Activated CD8-positive, alpha-beta T cell treated with anti-CD3 and anti-CD28 coated beads, Interleukin-2, amount 10 ng/mL, durations not matched to agents 7 days and 5 days (primary cell): Measurements from ENCODE around the gene MTCH1. TPM values are rescaled to one million over a fixed set of nuclear protein-coding genes. Genes with fewer than 3 reads are reported as not detected.

Experiments
- ATAC-seq: fragments of 150-1000 bp; cut with Tn5 transposase; one replicate; pipeline ENCODE4 v1.10.0; 2021; ENCODE audit warnings: moderate library complexity
- CTCF ChIA-PET: fragments of 350-600 bp; sonication (Branson Sonifier 250); formaldehyde crosslinking; loops from one replicate; lab custom pipeline; 2021; ENCODE audit warnings: antibody characterized with exemption; lab: Charles Lee
- POLR2A ChIA-PET: fragments of 350-600 bp; sonication (Branson Sonifier 250); formaldehyde crosslinking; loops from one replicate; lab custom pipeline; 2021; ENCODE audit warnings: antibody characterized with exemption; lab: Charles Lee
- DNase-seq: peaks from one replicate; pipeline ENCODE4 v3.0.0-alpha.2; 2020
- H3K27ac Mint-ChIP-seq: one replicate; pipeline ENCODE4 v1.8.0; 2021; ENCODE audit warnings: mild to moderate bottlenecking, mixed read lengths
- H3K27me3 Mint-ChIP-seq: one replicate; pipeline ENCODE4 v1.8.0; 2021; ENCODE audit warnings: low read depth, mixed read lengths
- H3K36me3 Mint-ChIP-seq: one replicate; pipeline ENCODE4 v1.8.0; 2021; ENCODE audit warnings: low read depth, mixed read lengths
- H3K4me1 Mint-ChIP-seq: one replicate; pipeline ENCODE4 v1.8.0; 2021; ENCODE audit warnings: low read depth, mixed read lengths
- H3K4me3 Mint-ChIP-seq: one replicate; pipeline ENCODE4 v1.8.0; 2021; ENCODE audit warnings: mild to moderate bottlenecking, mixed read lengths
- H3K9me3 Mint-ChIP-seq: one replicate; pipeline ENCODE4 v1.8.0; 2022; ENCODE audit warnings: mixed read lengths; ENCODE audit not compliant: insufficient read depth
- total RNA-seq, 2 experiments: library from RNA; stranded (reverse); gene quantifications; one replicate each; pipeline ENCODE4 v1.2.3, GENCODE V29; 2021

MTCH1 gene
- total RNA-seq, 2 experiments from 2014 or later = 117 to 122 TPM

DNA sequence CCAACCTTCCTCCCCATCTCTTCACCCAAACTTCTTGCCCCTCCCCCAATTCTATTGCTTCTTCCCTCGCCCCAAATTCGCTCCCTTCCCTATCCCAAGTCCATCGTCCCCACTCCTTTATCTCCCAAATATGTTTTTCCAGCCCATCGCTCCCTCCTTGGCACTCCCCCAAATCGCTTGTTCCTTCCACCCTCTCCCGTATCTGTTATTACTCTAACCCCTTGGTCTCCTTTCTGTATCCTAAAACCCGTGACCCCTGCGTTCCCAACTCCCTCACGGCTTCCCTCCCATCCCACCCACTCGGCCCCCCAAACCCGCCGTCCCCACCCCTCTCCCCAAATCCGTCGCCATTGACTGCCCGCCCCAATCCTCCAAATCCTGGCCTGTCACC, 584 bp downstream of the MTCH1 start:
- no peak overlapping the region for H3K4me3 Mint-ChIP-seq
- peaks cover 30% of the 10 kb centered on the region for H3K4me1 Mint-ChIP-seq
- H3K27me3 Mint-ChIP-seq = peaks cover 7% of the 10 kb centered on the region
- POLR2A ChIA-PET = interaction anchor here (0.6 to 1.8 kb wide), 17 partner anchors 16 to 398 kb away, joined by 3 to 13 read pairs (median 6); partner anchors contain the start of genes C6orf89, CDKN1A, FGD2 and PPIL1
- DNase-seq (no peak), ATAC-seq (no peak)
- no peaks in the 10 kb centered on the region for H3K9me3 Mint-ChIP-seq
- CTCF ChIA-PET = interaction anchor here (0.6 to 4.9 kb wide), 9 partner anchors 21 to 223 kb away, joined by 3 to 42 read pairs (median 4); partner anchors contain the start of gene C6orf89
- peaks cover 12% of the 10 kb centered on the region for H3K36me3 Mint-ChIP-seq
- H3K27ac Mint-ChIP-seq = no peak overlapping the region

DNA sequence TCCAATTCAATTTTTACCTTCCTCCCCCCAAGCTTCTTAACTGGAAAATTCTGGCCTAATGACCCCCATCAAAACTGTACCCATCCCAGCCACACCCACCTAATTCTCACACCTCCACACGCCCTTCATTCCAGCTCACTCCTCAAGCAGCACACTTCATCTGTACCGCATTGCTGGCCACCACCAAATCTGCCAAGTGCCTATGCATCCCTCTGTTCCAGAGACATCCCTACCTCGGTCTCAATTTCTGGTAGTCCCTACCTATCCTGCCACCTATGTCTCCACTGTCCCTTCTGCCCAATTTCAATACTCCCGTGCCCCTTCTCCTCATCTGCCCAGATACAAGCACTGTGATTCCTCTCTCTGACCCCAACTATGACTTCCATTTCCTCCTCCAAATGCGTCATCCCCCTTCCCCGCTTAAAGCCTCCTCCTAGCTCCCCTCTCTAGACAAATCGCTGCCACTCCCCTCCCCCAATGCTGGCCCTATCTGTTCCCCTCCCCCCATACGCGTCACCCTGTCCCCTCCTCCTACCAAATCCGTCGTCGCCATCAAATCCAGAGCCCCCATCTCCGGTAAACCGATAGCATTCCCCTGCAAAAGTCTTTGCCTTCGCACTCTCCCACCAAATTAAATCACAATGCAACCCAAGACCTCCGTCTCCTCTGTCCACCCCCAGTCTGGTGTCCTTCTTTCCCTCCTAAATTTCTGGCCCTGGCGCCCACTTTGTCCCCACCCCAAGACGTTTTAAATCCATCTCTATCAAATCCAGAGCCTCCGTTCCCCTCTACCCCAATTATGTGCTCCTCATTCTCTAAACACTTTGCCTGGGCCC, 1.2 kb downstream of the MTCH1 start:
- Mint-ChIP-seq H3K27me3 (peaks cover 7% of the 10 kb centered on the region), H3K36me3 (peaks cover 14% of the 10 kb centered on the region), H3K4me1 (peaks cover 35% of the 10 kb centered on the region), H3K27ac (no peak overlapping the region), H3K9me3 (no peaks in the 10 kb centered on the region), H3K4me3 (no peak overlapping the region)
- POLR2A ChIA-PET = interaction anchor here (0.6 to 1.8 kb wide), 13 partner anchors 14 to 273 kb away, joined by 3 to 13 read pairs (median 5); partner anchors contain the start of genes C6orf89, PPIL1, TBC1D22B and TMEM217
- ATAC-seq (no peak), DNase-seq (peak; percentile 67)
- CTCF ChIA-PET = interaction anchor here (0.8 to 4.9 kb wide), 5 partner anchors 22 to 226 kb away, joined by 3 to 42 read pairs (median 4); partner anchors contain the start of gene C6orf89

DNA sequence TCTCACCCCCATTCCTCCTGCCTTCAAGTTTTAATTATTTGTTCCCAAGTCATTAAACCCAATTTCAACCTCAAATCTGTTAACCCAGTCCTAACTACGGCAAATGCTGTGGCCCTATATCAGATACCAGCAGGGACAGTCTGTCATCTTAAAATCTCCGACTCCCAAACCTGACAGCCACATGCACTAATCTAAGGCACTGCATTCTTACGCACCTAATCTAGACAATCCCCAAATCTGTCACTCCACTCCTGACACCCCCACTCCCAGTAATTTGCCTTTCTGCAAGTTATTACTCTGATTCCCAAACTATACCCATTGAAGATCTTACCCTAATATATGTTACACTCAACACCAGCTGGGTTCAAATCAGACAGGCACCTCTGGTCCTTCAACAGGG, 2.5 kb downstream of the MTCH1 start:
- H3K27ac Mint-ChIP-seq = no peak overlapping the region
- ChIA-PET CTCF (interaction anchor here (2.6 kb wide), 1 partner anchor 217 kb away, joined by 7 read pairs; no protein-coding TSS in a partner anchor), POLR2A (interaction anchor here (1.8 kb wide), 1 partner anchor 13 kb away, joined by 4 read pairs; no protein-coding TSS in a partner anchor)
- no peaks in the 10 kb centered on the region for H3K9me3 Mint-ChIP-seq
- ATAC-seq (no peak), DNase-seq (no peak)
- H3K36me3 Mint-ChIP-seq = peaks cover 22% of the 10 kb centered on the region
- H3K27me3 Mint-ChIP-seq = no peaks in the 10 kb centered on the region
- H3K4me3 Mint-ChIP-seq = no peak overlapping the region
- peaks cover 45% of the 10 kb centered on the region for H3K4me1 Mint-ChIP-seq

DNA sequence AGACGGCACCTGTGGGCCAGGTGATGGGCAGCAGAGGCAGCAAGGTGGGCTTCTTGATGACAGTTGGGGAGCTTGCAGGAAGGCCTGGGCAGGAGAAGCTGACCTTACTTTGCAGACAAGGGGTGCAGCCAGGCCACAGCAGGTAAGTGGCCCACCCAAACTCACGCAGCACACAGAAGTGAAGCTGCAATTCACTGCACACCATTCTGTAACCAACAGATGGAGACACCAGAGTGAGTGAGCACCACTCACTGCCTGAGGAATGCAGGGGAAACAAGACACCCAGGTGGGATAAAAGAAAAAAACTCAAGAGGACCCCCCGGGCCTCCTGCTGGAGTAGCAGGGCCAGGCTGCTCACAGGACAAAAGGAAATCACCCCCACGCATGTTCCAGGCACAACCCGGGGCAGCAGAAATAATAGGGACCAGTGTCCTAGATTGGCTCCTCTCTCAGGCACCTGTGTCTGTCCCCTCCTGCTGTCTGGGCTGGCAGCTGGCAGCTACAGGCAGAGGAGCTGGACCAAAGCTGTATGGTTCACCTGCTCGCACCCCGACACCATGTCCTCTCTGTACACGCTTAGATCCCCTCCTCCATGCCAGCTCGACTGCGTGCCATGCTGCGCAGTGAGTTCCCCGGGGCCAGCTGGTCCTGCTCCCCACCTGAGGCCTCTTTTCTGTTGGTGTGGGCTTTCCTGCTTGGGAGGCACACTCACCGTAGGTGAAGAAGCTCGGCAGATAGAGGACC, 4.9 kb downstream of the MTCH1 start:
- H3K9me3 Mint-ChIP-seq = no peaks in the 10 kb centered on the region
- ATAC-seq (no peak), DNase-seq (no peak)
- ChIA-PET POLR2A (interaction anchor here (0.5 to 1.6 kb wide), 3 partner anchors 36 to 96 kb away, joined by 3 to 4 read pairs (median 4); partner anchors contain the start of gene C6orf89), CTCF (interaction anchor here (1.0 to 7.8 kb wide), 6 partner anchors 38 to 229 kb away, joined by 3 to 70 read pairs (median 10); partner anchors contain the start of genes C6orf89 and PPIL1)
- H3K27ac Mint-ChIP-seq = peak overlapping the region; percentile 7
- peaks cover 40% of the 10 kb centered on the region for H3K36me3 Mint-ChIP-seq
- peaks cover 34% of the 10 kb centered on the region for H3K4me1 Mint-ChIP-seq
- no peak overlapping the region for H3K4me3 Mint-ChIP-seq
- no peaks in the 10 kb centered on the region for H3K27me3 Mint-ChIP-seq

DNA sequence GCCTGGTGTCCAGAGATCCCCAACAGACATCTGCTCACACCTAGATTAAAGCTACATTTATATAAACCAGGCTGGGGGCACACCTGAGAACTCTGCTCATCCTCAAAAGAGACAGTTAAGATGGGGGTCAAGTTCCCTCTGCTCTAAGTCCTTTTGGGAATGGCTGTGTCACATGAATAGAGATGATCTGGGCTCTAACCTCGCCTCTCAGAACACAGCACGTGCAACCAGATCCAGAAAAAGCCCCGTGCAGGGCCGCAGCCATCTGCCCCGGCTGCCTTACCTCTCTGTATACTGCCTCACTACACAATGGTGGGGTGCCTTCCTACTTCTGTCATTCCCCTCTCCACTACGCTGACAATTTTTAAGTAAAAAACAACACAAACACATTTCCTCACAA, 5.9 kb downstream of the MTCH1 start:
- ATAC-seq (no peak), DNase-seq (no peak)
- H3K4me1 Mint-ChIP-seq = peaks cover 34% of the 10 kb centered on the region
- H3K36me3 Mint-ChIP-seq = peaks cover 48% of the 10 kb centered on the region
- H3K4me3 Mint-ChIP-seq = no peak overlapping the region
- no peaks in the 10 kb centered on the region for H3K9me3 Mint-ChIP-seq
- peak overlapping the region; percentile 7 for H3K27ac Mint-ChIP-seq
- CTCF ChIA-PET = interaction anchor here (1.3 to 7.8 kb wide), 7 partner anchors 21 to 211 kb away, joined by 3 to 70 read pairs (median 10); partner anchors contain the start of genes C6orf89 and PPIL1
- H3K27me3 Mint-ChIP-seq = no peaks in the 10 kb centered on the region
- POLR2A ChIA-PET = interaction anchor here (1.1 to 1.6 kb wide), 2 partner anchors 95 to 101 kb away, joined by 3 to 4 read pairs; partner anchors contain the start of gene C6orf89

DNA sequence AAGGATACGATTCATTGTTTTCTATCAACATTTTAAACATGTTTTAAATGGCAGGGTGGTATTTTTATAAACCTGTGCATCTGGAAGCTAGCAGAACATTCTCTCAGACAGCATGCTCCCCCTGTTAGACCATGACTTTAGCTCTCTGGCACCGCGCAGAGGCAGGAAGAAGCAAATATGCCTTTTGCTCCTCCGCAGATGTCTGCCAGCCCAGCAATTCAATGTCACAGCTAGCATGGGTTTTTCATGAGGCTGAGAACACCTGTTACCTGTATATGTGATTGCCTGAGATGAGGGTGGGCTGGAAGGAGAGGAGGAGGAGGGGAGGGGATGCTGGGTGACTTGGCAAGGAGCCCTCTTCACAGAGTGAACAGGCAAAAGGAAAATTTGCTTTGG, 6.7 kb downstream of the MTCH1 start:
- Mint-ChIP-seq H3K36me3 (peaks cover 55% of the 10 kb centered on the region), H3K4me1 (peaks cover 34% of the 10 kb centered on the region), H3K27ac (peak overlapping the region; percentile 31), H3K27me3 (no peaks in the 10 kb centered on the region), H3K4me3 (no peak overlapping the region), H3K9me3 (no peaks in the 10 kb centered on the region)
- ChIA-PET POLR2A (interaction anchor here (1.1 kb wide), 2 partner anchors 94 to 100 kb away, joined by 3 to 4 read pairs; partner anchors contain the start of gene C6orf89), CTCF (interaction anchor here (0.7 to 7.8 kb wide), 26 partner anchors 9 to 230 kb away, joined by 3 to 70 read pairs (median 4); partner anchors contain the start of genes C6orf89, PI16 and PPIL1)
- peak; percentile 67 for ATAC-seq
- DNase-seq = peak; percentile 67

DNA sequence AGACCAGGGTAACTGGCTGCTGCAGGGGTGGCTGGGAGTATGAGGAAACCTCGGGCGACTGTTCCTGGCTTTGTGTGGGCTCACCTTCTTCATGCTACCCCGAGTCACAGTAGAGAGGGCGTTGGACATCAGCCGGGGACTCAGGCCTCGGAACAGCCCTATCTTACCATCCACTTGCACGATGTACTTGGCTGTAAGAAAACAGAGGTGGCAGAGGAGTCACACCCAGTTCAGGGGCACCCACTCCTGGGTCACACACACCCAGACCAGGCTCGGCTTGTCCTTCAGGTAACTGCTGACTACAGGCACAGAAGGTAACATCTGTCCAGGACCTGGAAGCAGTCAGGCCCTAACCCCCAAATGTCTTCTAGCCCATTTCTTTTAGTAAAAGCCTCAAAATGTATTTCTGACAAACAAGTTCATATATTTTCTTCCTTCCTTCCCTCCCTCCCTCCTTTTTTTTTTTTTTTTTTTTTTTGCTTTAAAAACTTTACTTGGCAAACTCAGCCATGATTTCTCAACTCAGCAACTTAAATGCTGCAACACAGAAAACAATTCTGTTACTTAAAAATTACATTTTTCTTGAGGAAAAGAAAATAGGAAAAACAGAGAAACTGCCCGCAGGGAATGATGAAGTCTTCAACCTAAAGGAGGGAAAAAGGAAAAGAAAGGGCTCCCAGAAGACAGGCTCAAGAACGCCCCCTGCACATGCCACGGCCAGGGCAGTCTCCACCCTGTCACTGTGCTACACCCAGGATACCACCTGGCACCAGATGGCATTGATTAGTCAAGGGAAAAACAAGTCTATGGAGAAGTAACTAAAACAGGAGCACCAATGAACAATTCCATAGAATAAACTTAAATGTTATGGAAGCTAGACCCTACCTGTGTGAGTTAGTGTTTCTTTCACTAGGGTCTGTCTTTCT, 7.3 kb downstream of the MTCH1 start:
- Mint-ChIP-seq H3K4me3 (no peak overlapping the region), H3K9me3 (no peaks in the 10 kb centered on the region), H3K27me3 (no peaks in the 10 kb centered on the region), H3K36me3 (peaks cover 62% of the 10 kb centered on the region), H3K27ac (peak overlapping the region; percentile 58), H3K4me1 (peaks cover 34% of the 10 kb centered on the region)
- ChIA-PET CTCF (interaction anchor here (0.7 to 7.8 kb wide), 26 partner anchors 9 to 231 kb away, joined by 3 to 70 read pairs (median 4); partner anchors contain the start of genes C6orf89, PI16 and PPIL1), POLR2A (interaction anchor here (1.1 kb wide), 2 partner anchors 93 to 100 kb away, joined by 3 to 4 read pairs; partner anchors contain the start of gene C6orf89)
- no peak for DNase-seq
- ATAC-seq = no peak

DNA sequence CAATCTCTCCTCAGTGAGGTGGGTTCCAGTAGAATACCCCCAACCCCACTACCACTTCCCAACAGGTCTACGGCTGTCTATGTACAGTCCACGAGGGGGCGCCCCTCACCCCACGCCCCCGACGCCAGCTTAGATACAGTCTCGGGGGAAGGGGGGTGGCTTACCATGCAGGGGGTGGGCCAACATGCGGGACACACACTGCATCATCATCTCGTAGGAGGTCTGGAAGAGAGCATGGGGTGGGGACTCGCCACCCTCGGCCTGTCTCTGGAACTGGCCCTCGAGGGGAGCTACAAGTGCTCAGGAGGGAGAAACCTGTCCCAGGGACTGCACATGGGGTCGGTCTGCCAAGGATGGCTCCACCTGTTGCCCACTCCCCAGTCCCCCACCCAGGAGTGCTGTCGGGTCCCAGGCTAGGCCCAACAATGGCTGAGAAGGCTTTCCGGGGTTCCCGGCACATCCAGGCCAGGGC, 8.5 kb downstream of the MTCH1 start:
- DNase-seq = no peak
- peaks cover 31% of the 10 kb centered on the region for H3K4me1 Mint-ChIP-seq
- ATAC-seq = no peak
- no peak overlapping the region for H3K4me3 Mint-ChIP-seq
- no peak overlapping the region for H3K27ac Mint-ChIP-seq
- H3K9me3 Mint-ChIP-seq = no peaks in the 10 kb centered on the region
- H3K36me3 Mint-ChIP-seq = peaks cover 72% of the 10 kb centered on the region
- ChIA-PET CTCF (interaction anchor here (0.6 to 7.8 kb wide), 8 partner anchors 30 to 272 kb away, joined by 3 to 70 read pairs (median 3); partner anchors contain the start of gene PPIL1), POLR2A (interaction anchor here (1.6 kb wide), 1 partner anchor 9 kb away, joined by 4 read pairs; no protein-coding TSS in a partner anchor)
- H3K27me3 Mint-ChIP-seq = no peaks in the 10 kb centered on the region

DNA sequence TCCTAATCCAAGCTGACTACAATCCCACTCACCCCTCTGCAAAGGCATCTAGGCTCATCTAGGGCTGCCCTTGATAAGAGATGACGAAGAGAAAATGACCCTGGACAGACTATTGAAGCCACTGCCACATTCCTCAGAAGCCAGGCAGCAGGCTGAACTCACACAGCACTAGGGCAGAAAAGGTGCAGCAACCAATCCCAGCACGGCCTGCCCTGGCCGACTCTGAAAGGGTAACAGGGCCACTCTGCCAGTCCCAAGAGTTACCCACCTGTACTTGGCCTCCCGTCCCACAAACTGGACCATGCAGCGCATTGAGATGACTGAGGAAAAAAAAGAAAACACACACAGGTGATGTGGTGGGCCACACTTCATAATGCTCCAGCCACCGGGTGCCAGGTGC, 9.1 kb downstream of the MTCH1 start:
- POLR2A ChIA-PET = interaction anchor here (1.6 kb wide), 1 partner anchor 10 kb away, joined by 4 read pairs; no protein-coding TSS in a partner anchor
- DNase-seq (no peak), ATAC-seq (no peak)
- CTCF ChIA-PET = interaction anchor here (0.6 to 7.8 kb wide), 5 partner anchors 29 to 103 kb away, joined by 3 to 70 read pairs (median 4); partner anchors contain the start of gene PPIL1
- Mint-ChIP-seq H3K27me3 (no peaks in the 10 kb centered on the region), H3K4me3 (no peak overlapping the region), H3K36me3 (peaks cover 75% of the 10 kb centered on the region), H3K27ac (no peak overlapping the region), H3K9me3 (no peaks in the 10 kb centered on the region), H3K4me1 (peaks cover 29% of the 10 kb centered on the region)

DNA sequence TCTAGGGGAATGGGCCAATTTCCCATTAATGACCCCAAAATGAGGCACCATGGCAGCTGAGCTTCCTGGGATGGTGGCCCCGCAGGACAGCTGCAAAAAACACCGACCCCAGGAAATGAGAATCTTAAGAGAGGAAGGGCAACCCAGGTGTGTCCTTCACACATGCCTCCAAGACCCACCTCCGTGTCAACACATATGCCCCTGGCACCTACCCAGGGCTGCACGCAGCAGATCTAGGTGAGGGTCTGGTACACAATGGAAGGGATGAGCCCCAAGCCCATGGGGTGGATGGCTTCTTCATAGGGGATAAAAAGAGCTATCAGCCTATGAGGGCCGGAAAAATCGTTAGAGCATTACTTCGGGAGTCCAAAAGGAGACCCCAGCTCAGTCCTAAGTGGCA, 9.5 kb downstream of the MTCH1 start:
- Mint-ChIP-seq H3K4me3 (no peak overlapping the region), H3K36me3 (peaks cover 75% of the 10 kb centered on the region), H3K27ac (no peak overlapping the region), H3K4me1 (peaks cover 25% of the 10 kb centered on the region), H3K9me3 (no peaks in the 10 kb centered on the region), H3K27me3 (no peaks in the 10 kb centered on the region)
- DNase-seq (no peak), ATAC-seq (no peak)
- ChIA-PET POLR2A (interaction anchor here (1.6 kb wide), 1 partner anchor 10 kb away, joined by 4 read pairs; no protein-coding TSS in a partner anchor), CTCF (interaction anchor here (2.1 to 7.8 kb wide), 2 partner anchors 43 to 91 kb away, joined by 6 to 70 read pairs; no protein-coding TSS in a partner anchor)
